Mammary epithelial cell (primary cell): ENCODE data around the gene HAUS2.

ENCODE experiments used
- CTCF ChIP-seq, 2 donors: IDR thresholded peaks in 1 of 2; conservative IDR thresholded peaks in 1 of 2; 2 replicates each; pipeline ENCODE4 v1.5.1; 2011 to 2012; ENCODE audit warnings: inconsistent platforms in 2 of 2, low read length in 2 of 2, mild to moderate bottlenecking in 2 of 2, control low read depth in 1 of 2, low read depth in 1 of 2; ENCODE audit not compliant: insufficient read depth in 1 of 2; ENCODE audit errors: extremely low read depth in 1 of 2
- EZH2 ChIP-seq: IDR thresholded peaks from 2 replicates; pipeline ENCODE4 v1.6.1; 2012; ENCODE audit warnings: low read length, inconsistent platforms, borderline replicate concordance

- TF ChIP-seq CTCF (conservative IDR thresholded peaks at IDR 0.05 in 1 of 2, IDR thresholded peaks at IDR 0.05 in 1 of 2; ENCODE audit: extremely low read depth in 1 of 2, insufficient read depth in 1 of 2, low read depth in 1 of 2, low read length in 2 of 2): no peak
- TF ChIP-seq EZH2: no peak
Measured at GRCh38 chr15:42592716-42593115, 44.1 kb downstream of the HAUS2 start.
